NOMO-1 treated with DMSO at 0.1 percent for 48 hours (cell line): Measurements from ENCODE around the gene PEX16.
"Not testable (repeated sequence)": the region's sequence is repeated elsewhere in the genome, so short reads cannot be mapped to it uniquely, and the experiment has no call there.

Experiments
- DNase-seq: peaks from one replicate; lab custom pipeline; 2025; ENCODE audit not compliant: unreplicated experiment; lab: John Stamatoyannopoulos, UW

The PEX16 gene

DNA sequence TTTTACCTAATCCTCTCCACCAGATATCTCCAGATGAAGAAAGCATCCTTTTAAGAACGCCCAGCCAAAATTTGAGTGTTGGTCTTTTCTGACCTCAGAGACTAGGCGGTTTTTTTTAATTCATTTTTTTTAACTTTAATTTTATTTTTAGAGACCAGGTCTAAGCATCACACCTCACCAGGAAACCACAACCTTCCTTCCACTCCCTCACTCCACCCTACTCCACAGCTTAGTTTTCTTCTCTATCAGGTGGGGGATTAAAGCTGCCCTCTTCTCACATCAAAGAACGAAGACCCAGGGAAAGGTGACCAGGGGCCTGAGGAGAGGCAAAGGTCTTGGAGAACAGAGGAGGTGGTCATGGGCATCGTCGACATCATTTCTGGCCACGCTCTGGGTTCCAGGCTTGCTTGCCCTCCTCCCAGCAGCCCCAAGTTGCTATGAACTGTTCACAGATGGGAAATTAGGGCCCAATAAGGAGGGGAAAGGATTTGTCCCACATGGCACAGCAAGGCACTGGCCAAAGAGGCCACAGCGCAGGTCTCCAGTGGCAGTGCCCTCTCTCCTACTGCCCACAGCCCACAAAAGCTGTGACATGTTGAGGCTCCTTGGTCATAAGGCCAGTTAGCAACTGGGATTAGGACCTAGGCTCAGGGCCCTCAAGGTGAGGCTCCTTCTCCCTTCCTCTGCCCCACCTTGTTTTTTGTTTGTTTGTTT lies 1.4 kb upstream of the PEX16 start:
- DNase-seq, result no peak

DNA sequence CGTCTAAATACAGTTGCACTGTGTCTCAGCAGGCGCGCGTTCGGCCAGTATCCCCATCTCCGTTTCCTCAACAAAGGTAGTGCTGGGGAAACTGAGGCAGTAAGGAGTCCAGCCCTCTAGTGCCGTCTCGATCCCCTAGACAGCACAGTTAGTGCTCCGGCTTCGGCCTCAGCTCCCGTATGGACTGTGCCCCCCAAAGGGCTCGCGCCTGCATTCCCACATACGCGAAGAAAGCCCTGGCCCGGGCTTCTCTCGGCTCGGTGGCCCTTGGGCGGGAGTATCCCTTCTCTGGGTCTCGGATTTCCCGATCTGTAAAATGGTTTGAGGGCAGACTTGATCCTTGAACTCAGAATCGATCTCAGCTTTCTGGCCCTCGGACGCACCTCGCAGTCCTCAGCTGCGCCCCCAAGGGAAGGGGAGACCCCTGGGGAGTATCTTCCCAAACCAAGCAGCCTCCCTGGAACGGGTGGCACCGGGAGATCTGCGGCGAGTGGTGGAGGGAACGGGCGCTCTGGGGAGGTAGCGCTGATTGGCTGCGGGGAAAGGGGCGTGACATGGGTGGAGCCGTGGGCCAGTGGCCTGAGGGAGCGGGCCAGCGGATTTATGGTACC lies 759 bp upstream of the PEX16 start:
- peak; percentile 66 for DNase-seq

GRCh38 chr11:45917286-45917622 lies 423 bp downstream of the PEX16 start:
- no peak for DNase-seq

DNA sequence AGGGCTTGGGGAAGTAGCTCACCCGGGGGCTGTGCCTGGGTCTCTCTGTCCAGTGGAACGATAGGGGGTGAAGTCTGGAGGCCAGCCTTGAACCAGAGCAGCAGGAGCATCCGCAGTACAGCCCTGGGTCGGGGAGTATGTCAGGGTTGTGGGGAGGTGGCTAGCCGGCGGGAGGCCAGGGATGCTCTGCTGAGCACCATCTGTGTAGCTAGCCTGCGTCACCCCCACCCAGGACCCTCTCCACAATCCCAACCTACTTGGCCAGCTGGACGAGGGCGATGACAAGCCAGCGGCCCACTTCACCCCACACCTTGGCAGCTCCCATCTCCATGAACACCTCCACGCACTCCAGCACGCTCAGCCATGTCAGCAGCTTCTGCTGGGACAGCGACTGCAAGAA lies 2.2 kb downstream of the PEX16 start:
- DNase-seq, result no peak

GRCh38 chr11:45913942-45914635 lies 3.6 kb downstream of the PEX16 start:
- DNase-seq, result no peak

DNA sequence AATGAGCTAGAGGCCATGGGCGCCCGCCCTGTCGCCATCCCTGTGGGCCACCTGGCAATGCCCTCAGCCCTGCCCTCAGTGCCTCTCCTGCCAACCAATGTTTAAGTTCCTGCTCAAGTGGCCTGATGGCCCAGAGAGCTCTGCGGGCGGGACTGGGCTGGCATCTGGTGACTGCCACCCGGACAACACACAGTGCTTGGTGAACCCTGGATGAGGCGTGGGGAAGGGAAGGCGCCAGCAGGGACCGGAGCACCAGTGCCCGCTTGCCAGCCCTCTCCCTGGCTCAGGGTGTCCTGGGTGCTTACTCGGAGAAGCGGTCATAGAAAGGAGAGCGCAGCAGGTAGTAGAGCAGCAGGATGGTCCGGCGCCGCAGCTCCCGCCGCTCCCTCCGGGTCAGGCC lies 4.2 kb downstream of the PEX16 start:
- DNase-seq, result no peak

DNA sequence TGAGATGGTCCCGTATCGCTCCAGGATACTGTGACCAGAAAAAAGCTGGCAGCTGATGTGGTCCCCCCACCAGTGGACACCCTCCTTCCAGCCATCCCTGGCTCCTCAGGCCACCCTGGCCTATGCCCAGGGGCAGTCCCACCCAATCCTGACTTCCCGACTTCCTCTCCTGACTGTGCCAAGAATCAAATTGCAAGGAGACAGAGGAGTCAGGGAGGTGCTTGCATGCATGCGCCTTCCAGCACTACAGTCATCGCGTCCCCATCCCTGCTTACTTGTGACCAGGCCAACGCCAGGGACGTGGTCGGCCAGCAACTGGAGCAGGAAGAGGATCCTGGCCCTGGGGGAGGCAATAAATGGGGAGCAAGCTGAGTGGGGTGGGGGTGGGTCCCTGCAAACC lies 7.1 kb downstream of the PEX16 start:
- DNase-seq, result no peak

GRCh38 chr11:45909594-45910475 lies 7.8 kb downstream of the PEX16 start:
- no peak for DNase-seq

- no peak for DNase-seq
Observed at GRCh38 chr11:45907911-45908370, 9.7 kb downstream of the PEX16 start.

- DNase-seq, result no peak
Observed at GRCh38 chr11:45906965-45907611, 10.6 kb downstream of the PEX16 start, which contains the start of gene FREY1. Gene FREY1 (minus strand): TSS chr11:45907271. CDS start chr11:45907245, 26 bp downstream.

DNA sequence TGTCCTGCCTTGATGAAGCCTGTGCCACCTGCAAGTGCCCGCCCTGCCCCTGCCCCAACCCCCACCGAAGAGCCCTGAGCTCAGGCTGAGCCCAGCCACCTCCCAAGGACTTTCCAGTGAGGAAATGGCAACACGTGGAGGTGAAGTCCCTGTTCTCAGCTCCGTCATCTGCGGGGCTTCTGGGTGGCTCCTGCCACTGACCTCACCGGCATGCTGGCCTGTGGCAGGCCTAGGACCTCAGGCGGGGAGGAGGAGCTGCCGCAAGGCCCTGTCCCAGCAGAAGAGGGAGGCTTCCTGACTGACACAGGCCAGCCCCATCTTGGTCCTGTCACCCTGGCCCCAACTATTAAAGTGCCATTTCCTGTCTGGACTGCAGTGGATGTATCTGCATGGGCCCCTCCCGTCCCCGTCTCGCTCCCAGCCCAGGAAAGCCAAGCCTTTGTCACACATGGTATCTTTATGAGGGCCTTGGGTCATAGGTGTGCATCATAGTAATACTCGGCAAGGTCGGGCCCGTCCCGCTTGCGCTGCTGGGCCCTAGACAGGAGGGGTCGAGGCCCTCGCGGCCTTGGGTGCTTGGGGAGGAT lies 11.5 kb downstream of the PEX16 start:
- no peak for DNase-seq

- not testable (repeated sequence) for DNase-seq
Observed at GRCh38 chr11:45905576-45905975, 12.1 kb downstream of the PEX16 start.

GRCh38 chr11:45905095-45905494 lies 12.6 kb downstream of the PEX16 start:
- no peak for DNase-seq

- DNase-seq, result no peak
Observed at GRCh38 chr11:45904309-45904915, 13.3 kb downstream of the PEX16 start.

DNA sequence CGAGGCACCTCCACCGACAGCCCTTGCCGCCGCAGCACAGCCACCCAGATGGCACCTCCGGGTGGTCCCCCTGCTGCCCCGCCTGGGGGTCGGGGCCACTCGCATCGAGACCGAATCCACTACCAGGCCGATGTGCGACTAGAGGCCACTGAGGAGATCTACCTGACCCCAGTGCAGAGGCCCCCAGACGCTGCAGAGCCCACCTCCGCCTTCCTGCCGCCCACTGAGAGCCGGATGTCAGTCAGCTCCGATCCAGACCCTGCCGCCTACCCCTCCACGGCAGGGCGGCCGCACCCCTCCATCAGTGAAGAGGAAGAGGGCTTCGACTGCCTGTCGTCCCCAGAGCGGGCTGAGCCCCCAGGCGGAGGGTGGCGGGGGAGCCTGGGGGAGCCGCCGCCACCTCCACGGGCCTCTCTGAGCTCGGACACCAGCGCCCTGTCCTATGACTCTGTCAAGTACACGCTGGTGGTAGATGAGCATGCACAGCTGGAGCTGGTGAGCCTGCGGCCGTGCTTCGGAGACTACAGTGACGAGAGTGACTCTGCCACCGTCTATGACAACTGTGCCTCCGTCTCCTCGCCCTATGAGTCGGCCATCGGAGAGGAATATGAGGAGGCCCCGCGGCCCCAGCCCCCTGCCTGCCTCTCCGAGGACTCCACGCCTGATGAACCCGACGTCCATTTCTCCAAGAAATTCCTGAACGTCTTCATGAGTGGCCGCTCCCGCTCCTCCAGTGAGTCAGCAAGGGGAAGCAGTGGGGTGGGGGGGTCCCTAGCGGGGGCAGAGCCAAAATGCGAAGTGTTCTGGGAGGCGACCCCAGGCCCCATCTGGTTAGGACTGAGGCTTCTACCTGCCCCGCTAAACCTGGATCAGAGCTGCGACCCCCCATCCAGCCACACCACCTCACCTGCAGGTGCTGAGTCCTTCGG lies 15.0 kb downstream of the PEX16 start:
- DNase-seq, result no peak

- no peak for DNase-seq
Observed at GRCh38 chr11:45901626-45902025, 16.1 kb downstream of the PEX16 start.

DNA sequence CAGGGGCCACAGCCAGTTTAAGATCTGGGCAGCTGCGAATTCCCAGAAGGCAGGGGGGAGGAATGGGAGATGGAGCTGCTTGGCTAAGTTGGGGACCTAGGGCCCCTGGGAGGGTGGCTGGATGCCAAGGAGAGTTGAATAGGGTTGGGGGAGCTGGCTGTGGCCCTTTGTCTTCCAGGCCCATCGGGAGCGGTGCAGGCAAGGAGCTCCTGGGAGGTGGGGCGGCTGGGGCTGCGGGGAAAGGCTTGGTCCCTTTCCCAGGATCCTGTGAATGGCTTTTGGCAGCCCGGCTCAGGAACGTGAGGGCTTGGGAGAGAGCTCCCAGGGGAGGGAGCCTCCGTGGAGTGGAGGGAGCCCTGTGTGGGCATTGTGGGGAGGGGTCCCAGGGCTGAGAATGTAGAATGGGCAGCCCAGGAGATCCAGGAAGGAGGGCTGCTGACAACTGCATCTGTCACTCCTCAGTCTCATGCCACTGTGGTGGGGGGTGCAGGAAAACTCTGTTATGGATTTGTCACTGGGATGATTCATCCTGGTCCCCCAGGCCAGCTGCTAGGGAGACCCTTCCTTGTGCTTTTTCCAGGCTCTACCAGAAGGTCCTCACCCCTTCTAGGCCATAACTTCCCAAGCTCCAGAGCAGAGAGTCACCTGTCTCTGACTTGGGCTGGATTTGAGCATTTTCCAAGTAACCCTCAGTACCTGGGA lies 16.6 kb downstream of the PEX16 start:
- DNase-seq, result no peak

- DNase-seq, result not testable (repeated sequence)
Observed at GRCh38 chr11:45900175-45900800, 17.4 kb downstream of the PEX16 start.
